OCI-LY7 (cell line): ENCODE measurements around the gene BRD9. TPM values are rescaled to one million over a fixed set of nuclear protein-coding genes. Genes with fewer than 3 reads are reported as not detected.
"Not testable (repeated sequence)": the region's sequence is repeated elsewhere in the genome, so short reads cannot be mapped to it uniquely, and the experiment has no call there.

Experiments
- BruUV-seq: library from RNA; stranded (reverse); fragments of 400-500 nt; replicated peaks from 2 replicates; lab custom pipeline; 2021; lab: Mats Ljungman, UMichigan
- CTCF ChIA-PET: fragments of 300-600 bp; sonication (Branson Sonifier 250); formaldehyde crosslinking; loops from one replicate; lab custom pipeline; 2022; ENCODE audit warnings: antibody characterized with exemption; ENCODE audit not compliant: unreplicated experiment; lab: Charles Lee
- POLR2A ChIA-PET: fragments of 300-600 bp; sonication (Branson Sonifier 250); formaldehyde crosslinking; loops from one replicate; lab custom pipeline; 2022; ENCODE audit warnings: antibody characterized with exemption; lab: Charles Lee
- DNase-seq: peaks from one replicate; pipeline ENCODE4 v3.0.0-alpha.2; 2015; ENCODE audit warnings: low spot score
- H2AFZ ChIP-seq: fragments of 200-600 bp; sonication (generic), shearing (Covaris generic); 2 replicates; pipeline ENCODE4 v1.6.1; 2014; ENCODE audit warnings: mild to moderate bottlenecking, antibody characterized with exemption, low read length, moderate library complexity
- H3K27ac ChIP-seq: fragments of 200-600 bp; sonication (generic); 2 replicates; pipeline ENCODE4 v1.5.1; 2014; ENCODE audit warnings: mixed run types, low read depth, mild to moderate bottlenecking, moderate library complexity, low read length, inconsistent platforms; ENCODE audit not compliant: poor library complexity, severe bottlenecking
- H3K36me3 ChIP-seq: fragments of 200-600 bp; sonication (generic); 2 replicates; pipeline ENCODE4 v1.6.1; 2014; ENCODE audit warnings: mild to moderate bottlenecking, antibody characterized with exemption, low read length, moderate library complexity, mixed read lengths; ENCODE audit not compliant: insufficient read depth
- H3K4me1 ChIP-seq: fragments of 200-600 bp; sonication (generic); 2 replicates; pipeline ENCODE4 v1.5.1; 2014; ENCODE audit warnings: mild to moderate bottlenecking, low read length; ENCODE audit not compliant: insufficient read depth, poor library complexity, severe bottlenecking
- H3K4me2 ChIP-seq: fragments of 200-600 bp; sonication (generic); 2 replicates; pipeline ENCODE4 v1.6.1; 2014; ENCODE audit warnings: mild to moderate bottlenecking, low read length
- H3K4me3 ChIP-seq: fragments of 200-600 bp; sonication (generic); 2 replicates; pipeline ENCODE4 v1.5.1; 2014; ENCODE audit warnings: mild to moderate bottlenecking, low read depth, low read length; ENCODE audit not compliant: poor library complexity, severe bottlenecking
- H3K79me2 ChIP-seq: fragments of 200-600 bp; sonication (generic); 2 replicates; pipeline ENCODE4 v1.6.1; 2016; ENCODE audit warnings: low read depth, mild to moderate bottlenecking, low read length, moderate library complexity, mixed read lengths; ENCODE audit not compliant: insufficient read depth
- H3K9me2 ChIP-seq: fragments of 200-600 bp; sonication (generic); 2 replicates; pipeline ENCODE4 v1.6.1; 2016; ENCODE audit warnings: mild to moderate bottlenecking, low read length, mixed read lengths; ENCODE audit not compliant: insufficient read depth
- H3K9me3 ChIP-seq: fragments of 200-600 bp; sonication (generic); 2 replicates; pipeline ENCODE4 v1.6.1; 2014; ENCODE audit warnings: mild to moderate bottlenecking, mixed run types, low read length, mixed read lengths
- H4K20me1 ChIP-seq: fragments of 200-600 bp; sonication (generic); 2 replicates; pipeline ENCODE4 v1.6.1; 2014; ENCODE audit warnings: mild to moderate bottlenecking, antibody characterized with exemption, low read length, moderate library complexity, mixed read lengths; ENCODE audit not compliant: insufficient read depth
- CTCF ChIP-seq: fragments of 200-600 bp; sonication (generic); conservative IDR thresholded peaks from 2 replicates; pipeline ENCODE4 v1.5.1; 2014; ENCODE audit warnings: mild to moderate bottlenecking, antibody characterized with exemption, low read length, moderate library complexity, mixed read lengths
- EZH2phosphoT487 ChIP-seq: fragments of 200-600 bp; sonication (generic); IDR thresholded peaks from 2 replicates; pipeline ENCODE4 v1.6.1; 2018; ENCODE audit warnings: low read depth, borderline replicate concordance, mild to moderate bottlenecking, mixed run types, antibody characterized with exemption, low read length, moderate library complexity, mixed read lengths
- intact Hi-C: fragments of 100-400 bp; cut with micrococcal nuclease; formaldehyde crosslinking; loops from one replicate; pipeline ENCODE4 v1.10.0; 2022; ENCODE audit not compliant: unreplicated experiment
- total RNA-seq, 2 experiments: library from RNA; depleted of rRNA in 1 of 2; stranded (reverse); fragments of >200 nt in 1 of 2; shearing (Covaris generic) in 1 of 2; gene quantifications; 2 replicates each; pipeline ENCODE4 v1.2.3, GENCODE V29; 2014 to 2022

BRD9 gene
- total RNA-seq, 2 experiments from 2014 or later, result 46.7 to 78.7 TPM

GRCh38 chr5:935510-936084 is 43.0 kb upstream of the BRD9 start:
- TF ChIP-seq CTCF (no peak), EZH2phosphoT487 (no peak)
- no peak overlapping the region for H3K27ac ChIP-seq
- no peak overlapping the region for H3K4me3 ChIP-seq
- H3K36me3 ChIP-seq, result no peaks in the 10 kb centered on the region
- CTCF ChIA-PET, result no interaction called here
- no peaks in the 10 kb centered on the region for H3K9me2 ChIP-seq
- H3K79me2 ChIP-seq, result no peaks in the 10 kb centered on the region
- H3K9me3 ChIP-seq, result no peaks in the 10 kb centered on the region
- intact Hi-C loops, result no loop called here
- no TSS peak for BruUV-seq
- H3K4me2 ChIP-seq, result no peak overlapping the region
- no peaks in the 10 kb centered on the region for H4K20me1 ChIP-seq
- no peak overlapping the region for H2AFZ ChIP-seq
- no peak for DNase-seq
- no peaks in the 10 kb centered on the region for H3K4me1 ChIP-seq
- POLR2A ChIA-PET, result no interaction called here

GRCh38 chr5:934381-934967 is 41.9 kb upstream of the BRD9 start:
- intact Hi-C loops, BruUV-seq, DNase-seq: not testable (repeated sequence)

GRCh38 chr5:933951-934350 is 41.4 kb upstream of the BRD9 start:
- DNase-seq, H3K4me2 ChIP-seq, H3K36me3 ChIP-seq, H3K9me2 ChIP-seq, H3K79me2 ChIP-seq, CTCF ChIA-PET, H3K4me3 ChIP-seq, H2AFZ ChIP-seq, BruUV-seq, H4K20me1 ChIP-seq, POLR2A ChIA-PET, intact Hi-C loops, H3K9me3 ChIP-seq, H3K4me1 ChIP-seq, H3K27ac ChIP-seq: not testable (repeated sequence)

More at GRCh38 chr5:934381-934967, 41.9 kb upstream of the BRD9 start:
- H2AFZ ChIP-seq, H3K4me2 ChIP-seq, POLR2A ChIA-PET, H3K4me3 ChIP-seq, H3K9me3 ChIP-seq, CTCF ChIA-PET, H4K20me1 ChIP-seq, H3K79me2 ChIP-seq, H3K36me3 ChIP-seq, H3K9me2 ChIP-seq, H3K4me1 ChIP-seq, H3K27ac ChIP-seq: not testable (repeated sequence)
